H9 (cell line): ENCODE results near the gene ZSWIM6. TPM values are rescaled to one million over a fixed set of nuclear protein-coding genes. Genes with fewer than 3 reads are reported as not detected.

Experiments used
- DNase-seq: peaks from one replicate; pipeline ENCODE4 v3.0.0-alpha.2; 2017
- H2AFZ ChIP-seq: one replicate; pipeline ENCODE4 v1.6.1; 2013; ENCODE audit warnings: mild to moderate bottlenecking, low read length, control low read depth, moderate library complexity
- H2AK5ac ChIP-seq: 2 replicates; pipeline ENCODE4 v1.6.1; 2013; ENCODE audit warnings: low read length, control low read depth, mixed read lengths; ENCODE audit not compliant: insufficient read length
- H2BK120ac ChIP-seq: one replicate; pipeline ENCODE4 v1.6.1; 2013; ENCODE audit warnings: low read depth, mild to moderate bottlenecking, low read length, control low read depth, inconsistent platforms; ENCODE audit not compliant: poor library complexity, severe bottlenecking
- H2BK12ac ChIP-seq: 2 replicates; pipeline ENCODE4 v1.6.1; 2013; ENCODE audit warnings: low read length, control low read depth, mixed read lengths, low read depth; ENCODE audit not compliant: insufficient read length
- H2BK15ac ChIP-seq: 2 replicates; pipeline ENCODE4 v1.6.1; 2013; ENCODE audit warnings: low read depth, low read length, control low read depth
- H2BK20ac ChIP-seq: one replicate; pipeline ENCODE4 v1.6.1; 2013; ENCODE audit warnings: low read depth, mild to moderate bottlenecking, low read length, control low read depth, inconsistent platforms; ENCODE audit not compliant: poor library complexity, severe bottlenecking
- H2BK5ac ChIP-seq: 2 replicates; pipeline ENCODE4 v1.6.1; 2013; ENCODE audit warnings: low read length, control low read depth, mixed read lengths; ENCODE audit not compliant: insufficient read length
- H3K14ac ChIP-seq: 2 replicates; pipeline ENCODE4 v1.6.1; 2013; ENCODE audit warnings: low read length, control low read depth; ENCODE audit not compliant: insufficient read depth
- H3K18ac ChIP-seq: 2 replicates; pipeline ENCODE4 v1.6.1; 2013; ENCODE audit warnings: low read depth, mild to moderate bottlenecking, mixed read lengths, low read length, control low read depth; ENCODE audit not compliant: insufficient read length
- H3K23ac ChIP-seq: 2 replicates; pipeline ENCODE4 v1.6.1; 2013; ENCODE audit warnings: low read length, control low read depth, mixed read lengths, low read depth; ENCODE audit not compliant: insufficient read length
- H3K23me2 ChIP-seq: 2 replicates; pipeline ENCODE4 v1.6.1; 2013; ENCODE audit warnings: low read depth, mild to moderate bottlenecking, mixed read lengths, low read length, control low read depth; ENCODE audit not compliant: insufficient read length, poor library complexity, severe bottlenecking
- H3K27ac ChIP-seq: 2 replicates; pipeline ENCODE4 v1.5.1; 2013; ENCODE audit warnings: low read length, control low read depth, mixed read lengths, low read depth; ENCODE audit not compliant: insufficient read length
- H3K27me3 ChIP-seq: 2 replicates; pipeline ENCODE4 v1.6.1; 2013; ENCODE audit warnings: low read length, control low read depth, inconsistent platforms; ENCODE audit not compliant: insufficient read depth
- H3K4ac ChIP-seq: 2 replicates; pipeline ENCODE4 v1.6.1; 2013; ENCODE audit warnings: low read depth, mild to moderate bottlenecking, control low read depth, inconsistent platforms, low read length, moderate library complexity
- H3K4me1 ChIP-seq: 2 replicates; pipeline ENCODE4 v1.6.1; 2013; ENCODE audit warnings: low read length, control low read depth, inconsistent platforms; ENCODE audit not compliant: insufficient read depth
- H3K4me2 ChIP-seq: 2 replicates; pipeline ENCODE4 v1.6.1; 2013; ENCODE audit warnings: low read length, control low read depth, mixed read lengths; ENCODE audit not compliant: insufficient read length, insufficient read depth
- H3K56ac ChIP-seq: 2 replicates; pipeline ENCODE4 v1.6.1; 2013; ENCODE audit warnings: low read depth, mild to moderate bottlenecking, mixed read lengths, low read length, control low read depth; ENCODE audit not compliant: insufficient read length
- H3K79me1 ChIP-seq: 2 replicates; pipeline ENCODE4 v1.6.1; 2013; ENCODE audit warnings: low read depth, mild to moderate bottlenecking, moderate library complexity, low read length, control low read depth, inconsistent platforms; ENCODE audit not compliant: insufficient read depth, poor library complexity, severe bottlenecking
- H3K79me2 ChIP-seq: 2 replicates; pipeline ENCODE4 v1.6.1; 2013; ENCODE audit warnings: low read length, control low read depth, inconsistent platforms; ENCODE audit not compliant: insufficient read depth
- H3K9ac ChIP-seq: 2 replicates; pipeline ENCODE4 v1.6.1; 2013; ENCODE audit warnings: low read length, control low read depth, mixed read lengths; ENCODE audit not compliant: insufficient read length; ENCODE audit errors: extremely low read depth
- H3K9me3 ChIP-seq: one replicate; pipeline ENCODE4 v1.6.1; 2013; ENCODE audit warnings: low read depth, low read length, inconsistent platforms; ENCODE audit not compliant: control insufficient read depth
- H3T11ph ChIP-seq: one replicate; pipeline ENCODE4 v1.6.1; 2013; ENCODE audit warnings: mild to moderate bottlenecking, low read length, control low read depth, inconsistent platforms
- H4K20me1 ChIP-seq: one replicate; pipeline ENCODE4 v1.6.1; 2013; ENCODE audit not compliant: control insufficient read depth, insufficient read length, insufficient read depth
- H4K5ac ChIP-seq: 2 replicates; pipeline ENCODE4 v1.6.1; 2013; ENCODE audit warnings: low read depth, mild to moderate bottlenecking, mixed read lengths, low read length, control low read depth; ENCODE audit not compliant: insufficient read length
- H4K8ac ChIP-seq: replicated peaks from 2 replicates; pipeline ENCODE4 v1.6.1; 2013; ENCODE audit warnings: low read length, control low read depth, mixed read lengths, low read depth; ENCODE audit not compliant: insufficient read length
- H4K91ac ChIP-seq: 2 replicates; pipeline ENCODE4 v1.6.1; 2013; ENCODE audit warnings: low read depth, mild to moderate bottlenecking, moderate library complexity, mixed read lengths, low read length, control low read depth; ENCODE audit not compliant: insufficient read length
- H3K27ac Mint-ChIP-seq, 3 experiments: 2 replicates in 2 of 3; 3 replicates in 1 of 3; pipeline ENCODE4 v1.8.0; 2020 to 2021; ENCODE audit warnings: mixed read lengths in 3 of 3, mild to moderate bottlenecking in 1 of 3, moderate library complexity in 1 of 3
- H3K27me3 Mint-ChIP-seq: 2 replicates; pipeline ENCODE4 v1.8.0; 2021; ENCODE audit warnings: low read depth, mild to moderate bottlenecking, moderate library complexity, mixed read lengths
- H3K36me3 Mint-ChIP-seq, 3 experiments: 2 replicates in 2 of 3; 3 replicates in 1 of 3; pipeline ENCODE4 v1.8.0; 2020 to 2021; ENCODE audit warnings: low read depth in 3 of 3, mixed read lengths in 3 of 3; ENCODE audit not compliant: insufficient read depth in 1 of 3
- H3K4me1 Mint-ChIP-seq, 2 experiments: 2 replicates each; pipeline ENCODE4 v1.8.0; 2020; ENCODE audit warnings: mixed read lengths in 2 of 2
- H3K4me3 Mint-ChIP-seq, 2 experiments: 2 replicates in 1 of 2; 3 replicates in 1 of 2; pipeline ENCODE4 v1.8.0; 2020 to 2021; ENCODE audit warnings: mild to moderate bottlenecking in 2 of 2, mixed read lengths in 2 of 2, moderate library complexity in 1 of 2
- H3K9me3 Mint-ChIP-seq, 2 experiments: 2 replicates in 1 of 2; 3 replicates in 1 of 2; pipeline ENCODE4 v1.8.0; 2020; ENCODE audit warnings: mild to moderate bottlenecking in 2 of 2, mixed read lengths in 2 of 2, moderate library complexity in 1 of 2
- CTCF ChIP-seq: fragments of 200-600 bp; sonication (generic); conservative IDR thresholded peaks from 3 replicates; pipeline ENCODE4 v1.8.0; 2021; ENCODE audit warnings: antibody characterized with exemption, mild to moderate bottlenecking
- WGBS: extraction: QIAGEN DNeasy Blood & Tissue Kit; methylation state at CpG from one replicate; pipeline ENCODE4 v1.1.7; 2013; ENCODE audit warnings: missing lambda C conversion rate, low lambda C conversion rate, mixed read lengths; ENCODE audit not compliant: insufficient read length; ENCODE audit errors: extremely low coverage; 5-methylcytosine and 5-hydroxymethylcytosine counted together
- total RNA-seq: library from RNA; stranded (reverse); gene quantifications from 2 replicates; pipeline ENCODE4 v1.2.1, GENCODE V29; 2021

ZSWIM6 gene
- total RNA-seq, 1 experiment from 2014 or later: 11.5 TPM

GRCh38 chr5:61342071-61342501 lies 10.0 kb downstream of the ZSWIM6 start:
- no peak overlapping the region for H2AK5ac ChIP-seq
- no CpG with 5 or more reads among the region's 4 CpGs for whole genome bisulfite sequencing
- no peak overlapping the region for H3K4me2 ChIP-seq
- H2AFZ ChIP-seq: no peak overlapping the region
- H2BK20ac ChIP-seq: no peak overlapping the region
- H2BK5ac ChIP-seq: no peak overlapping the region
- H3T11ph ChIP-seq: no peak overlapping the region
- H3K23ac ChIP-seq: no peak overlapping the region
- no peak overlapping the region for H3K14ac ChIP-seq
- no peak overlapping the region for H3K27ac Mint-ChIP-seq
- H3K79me1 ChIP-seq: peaks cover 11% of the 10 kb centered on the region
- H3K18ac ChIP-seq: no peak overlapping the region
- no peak overlapping the region for H3K9ac ChIP-seq
- H3K4me1 Mint-ChIP-seq: peaks cover 4% of the 10 kb centered on the region in 2 experiments; a peak in 2 of 4 replicates
- no peak overlapping the region for H3K27ac ChIP-seq
- DNase-seq: no peak
- no peak for TF ChIP-seq CTCF
- no peak overlapping the region for H2BK12ac ChIP-seq
- H3K4ac ChIP-seq: no peak overlapping the region
- no peak overlapping the region for H4K5ac ChIP-seq
- H3K79me2 ChIP-seq: no peaks in the 10 kb centered on the region; the same call in 1 of the 2 replicates
- H3K56ac ChIP-seq: no peak overlapping the region
- no peak overlapping the region for H3K4me3 Mint-ChIP-seq
- H3K27me3 ChIP-seq: no peaks in the 10 kb centered on the region
- no peak overlapping the region for H2BK15ac ChIP-seq
- H4K91ac ChIP-seq: no peak overlapping the region
- H4K20me1 ChIP-seq: no peaks in the 10 kb centered on the region
- peaks cover 2% of the 10 kb centered on the region; the same call in 1 of the 2 replicates for H3K27me3 Mint-ChIP-seq
- peaks cover 0 to 5% (median 2%) of the 10 kb centered on the region in 3 experiments; a peak in 3 of 7 replicates for H3K36me3 Mint-ChIP-seq
- no peak overlapping the region for H4K8ac ChIP-seq
- H3K9me3 Mint-ChIP-seq: no peaks in the 10 kb centered on the region
- no peaks in the 10 kb centered on the region for H3K9me3 ChIP-seq
- no peak overlapping the region for H2BK120ac ChIP-seq
- no peaks in the 10 kb centered on the region for H3K23me2 ChIP-seq
- H3K4me1 ChIP-seq: no peaks in the 10 kb centered on the region
